ENCODE results near the gene STK26. TPM values are rescaled to one million over a fixed set of nuclear protein-coding genes. Genes with fewer than 3 reads are reported as not detected.

The STK26 gene
- total and polyA plus RNA-seq, 7 donors: 10.2 to 18.7 (median 11.5) TPM

DNA sequence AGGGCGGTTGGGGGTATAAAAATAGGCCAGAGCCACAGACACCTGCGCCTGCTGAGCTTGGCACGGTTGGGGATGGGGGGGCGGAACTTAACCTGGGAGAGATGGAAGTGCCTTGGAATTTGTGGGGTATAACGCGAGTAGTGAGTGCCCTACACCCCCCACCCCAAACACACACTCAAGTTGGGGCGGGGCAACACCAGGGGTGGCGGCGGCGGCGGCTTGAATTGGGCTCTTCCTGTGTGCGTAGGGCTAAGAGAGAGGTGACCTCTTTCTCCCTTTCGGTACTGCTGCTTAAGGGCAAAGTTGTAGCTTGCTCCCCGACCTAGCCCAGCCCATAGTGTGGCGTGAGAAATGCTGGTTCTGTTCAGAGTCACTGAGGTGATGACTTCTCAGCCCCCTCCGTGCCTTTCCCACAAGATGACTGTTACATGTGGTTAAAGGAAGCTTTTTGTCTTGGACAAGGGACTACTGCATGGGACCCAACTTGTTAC is 839 bp downstream of the STK26 start:
- WGBS, 2 donors: 0 to 1% methylated on average over 16 of the region's 16 CpGs
- Histone ChIP-seq H3K27ac (peak overlapping the region; percentile 54 to 73 (median 68)), H3K9me3 (no peaks in the 10 kb centered on the region), H3K4me1 (peaks cover 0 to 5% (median 2%) of the 10 kb centered on the region in 4 donors), H3K4me3 (peak overlapping the region; percentile 56 to 71 (median 64)), H3K36me3 (no peaks in the 10 kb centered on the region), H3K27me3 (no peaks in the 10 kb centered on the region)
- no peak for DNase-seq
- intact Hi-C loops (cut with DNase I): loop anchor here (5.0 kb wide), 1 partner anchor 193 kb away; the partner anchor contains the start of gene RAP2C
- TF ChIP-seq, protein P1, sequence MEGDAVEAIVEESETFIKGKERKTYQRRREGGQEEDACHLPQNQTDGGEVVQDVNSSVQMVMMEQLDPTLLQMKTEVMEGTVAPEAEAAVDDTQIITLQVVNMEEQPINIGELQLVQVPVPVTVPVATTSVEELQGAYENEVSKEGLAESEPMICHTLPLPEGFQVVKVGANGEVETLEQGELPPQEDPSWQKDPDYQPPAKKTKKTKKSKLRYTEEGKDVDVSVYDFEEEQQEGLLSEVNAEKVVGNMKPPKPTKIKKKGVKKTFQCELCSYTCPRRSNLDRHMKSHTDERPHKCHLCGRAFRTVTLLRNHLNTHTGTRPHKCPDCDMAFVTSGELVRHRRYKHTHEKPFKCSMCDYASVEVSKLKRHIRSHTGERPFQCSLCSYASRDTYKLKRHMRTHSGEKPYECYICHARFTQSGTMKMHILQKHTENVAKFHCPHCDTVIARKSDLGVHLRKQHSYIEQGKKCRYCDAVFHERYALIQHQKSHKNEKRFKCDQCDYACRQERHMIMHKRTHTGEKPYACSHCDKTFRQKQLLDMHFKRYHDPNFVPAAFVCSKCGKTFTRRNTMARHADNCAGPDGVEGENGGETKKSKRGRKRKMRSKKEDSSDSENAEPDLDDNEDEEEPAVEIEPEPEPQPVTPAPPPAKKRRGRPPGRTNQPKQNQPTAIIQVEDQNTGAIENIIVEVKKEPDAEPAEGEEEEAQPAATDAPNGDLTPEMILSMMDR (IDR thresholded peaks at IDR 0.05): no peak
- TF ChIP-seq EP300 (IDR thresholded peaks at IDR 0.05): no peak

DNA sequence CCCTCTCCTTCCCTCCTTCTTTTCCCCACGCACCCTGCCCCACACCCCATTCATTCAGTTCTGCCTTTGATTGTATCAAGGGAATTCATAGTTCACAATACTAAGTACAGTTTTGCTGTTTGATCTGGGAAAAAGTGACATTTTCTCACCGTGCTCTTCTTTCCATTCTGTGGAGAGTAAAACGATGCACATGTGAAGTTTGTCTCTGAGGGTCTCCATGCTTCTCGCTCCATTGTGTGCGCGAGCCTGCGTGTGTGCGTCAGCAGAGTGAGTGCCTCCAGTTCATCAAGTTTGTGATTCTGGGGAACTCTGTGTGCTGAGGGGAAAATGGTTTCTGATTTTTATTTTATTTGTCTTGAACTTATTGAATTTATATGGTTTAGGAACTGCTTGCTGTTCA is 1.9 kb downstream of the STK26 start:
- WGBS, 2 donors: 50 to 70% methylated on average over 8 of the region's 8 CpGs
- H3K27me3 ChIP-seq: no peaks in the 10 kb centered on the region
- H3K4me1 ChIP-seq: peaks cover 0 to 5% (median 2%) of the 10 kb centered on the region in 4 donors
- TF ChIP-seq POLR2A (IDR thresholded peaks at IDR 0.05) (no peak), POLR2AphosphoS5 (IDR thresholded peaks at IDR 0.05) (no peak), EP300 (IDR thresholded peaks at IDR 0.05) (no peak)
- TF ChIP-seq, protein P1 (IDR thresholded peaks at IDR 0.05): no peak
- H3K9me3 ChIP-seq: no peaks in the 10 kb centered on the region
- DNase-seq: no peak
- H3K36me3 ChIP-seq: no peaks in the 10 kb centered on the region
- no peak overlapping the region for H3K4me3 ChIP-seq
- intact Hi-C loops (cut with DNase I): no loop called here
- no peak overlapping the region for H3K27ac ChIP-seq

DNA sequence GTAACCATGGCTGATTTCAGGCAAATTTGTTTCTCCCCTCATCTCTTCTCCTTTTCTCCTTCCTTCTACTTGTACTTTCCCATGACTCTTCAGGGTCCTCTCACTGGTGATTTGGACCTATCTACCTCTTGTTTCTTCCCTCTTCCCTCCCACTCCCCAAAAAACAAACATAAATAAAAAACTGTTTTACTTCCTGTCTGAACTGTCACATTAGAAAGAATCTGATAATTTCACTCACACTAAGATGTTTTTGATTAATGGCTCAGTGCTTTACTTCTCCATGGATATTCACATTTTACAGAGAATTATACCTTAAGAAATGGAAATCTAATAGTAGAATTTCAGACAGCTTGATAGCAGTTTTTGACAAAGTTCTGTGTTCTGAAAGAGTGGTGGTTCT is 7.2 kb downstream of the STK26 start:
- no peak overlapping the region for H3K4me3 ChIP-seq
- intact Hi-C loops (cut with DNase I): no loop called here
- H3K9me3 ChIP-seq: no peaks in the 10 kb centered on the region
- no peak overlapping the region for H3K27ac ChIP-seq
- no peaks in the 10 kb centered on the region for H3K36me3 ChIP-seq
- no peaks in the 10 kb centered on the region for H3K4me1 ChIP-seq
- TF ChIP-seq POLR2AphosphoS5 (IDR thresholded peaks at IDR 0.05) (no peak), POLR2A (IDR thresholded peaks at IDR 0.05) (no peak), EP300 (IDR thresholded peaks at IDR 0.05) (no peak)
- TF ChIP-seq, protein P1 (IDR thresholded peaks at IDR 0.05): no peak
- no peak for DNase-seq
- no peaks in the 10 kb centered on the region for H3K27me3 ChIP-seq

DNA sequence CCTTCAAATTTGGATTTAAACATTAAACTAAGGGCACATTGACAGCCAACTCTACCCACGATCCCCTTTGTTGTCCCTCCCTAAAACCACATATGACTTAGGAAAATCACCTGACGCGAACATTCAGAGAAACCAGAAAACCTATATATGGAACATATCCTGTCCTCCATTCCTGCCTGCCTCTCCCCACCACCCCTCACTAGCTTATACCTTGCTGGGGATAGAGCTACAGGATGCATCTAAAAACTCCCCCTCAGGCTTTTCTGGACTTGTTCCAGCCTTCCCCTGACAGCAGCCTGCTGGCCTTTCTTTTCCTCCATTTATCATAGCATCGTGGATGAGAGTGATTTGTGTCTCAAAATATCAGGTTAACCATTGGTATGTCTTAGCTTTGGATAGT is 8.8 kb downstream of the STK26 start:
- 50 to 73% methylated on average over 4 of the region's 4 CpGs for WGBS, 2 donors
- H3K4me3 ChIP-seq: no peak overlapping the region
- no peak overlapping the region for H3K27ac ChIP-seq
- H3K4me1 ChIP-seq: no peaks in the 10 kb centered on the region
- intact Hi-C loops (cut with DNase I): no loop called here
- no peaks in the 10 kb centered on the region for H3K36me3 ChIP-seq
- no peaks in the 10 kb centered on the region for H3K9me3 ChIP-seq
- TF ChIP-seq EP300 (IDR thresholded peaks at IDR 0.05) (no peak), POLR2AphosphoS5 (IDR thresholded peaks at IDR 0.05) (no peak), POLR2A (IDR thresholded peaks at IDR 0.05) (no peak)
- TF ChIP-seq, protein P1 (IDR thresholded peaks at IDR 0.05): no peak
- DNase-seq: no peak
- no peaks in the 10 kb centered on the region for H3K27me3 ChIP-seq

DNA sequence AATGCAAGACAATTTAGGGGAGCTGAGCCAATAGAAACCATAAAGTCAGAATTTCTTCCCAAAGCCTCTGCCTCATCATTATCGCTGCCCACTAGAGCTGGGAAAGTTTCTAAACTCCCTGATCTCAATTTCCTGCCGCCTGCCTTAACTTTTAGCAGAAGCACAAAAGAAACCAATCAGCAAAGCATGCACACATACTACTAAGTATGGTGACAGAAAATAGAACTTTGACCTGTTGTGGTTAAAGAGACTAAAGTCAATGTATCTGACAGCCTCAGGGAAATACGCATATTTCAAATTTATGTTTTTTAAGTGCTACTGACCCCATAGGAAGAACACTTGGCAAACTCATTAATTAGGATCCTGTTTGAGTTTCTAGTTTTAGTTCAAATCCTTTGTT is 10.1 kb downstream of the STK26 start:
- Histone ChIP-seq H3K27me3 (no peaks in the 10 kb centered on the region), H3K36me3 (no peaks in the 10 kb centered on the region), H3K4me3 (no peak overlapping the region), H3K9me3 (no peaks in the 10 kb centered on the region), H3K27ac (no peak overlapping the region), H3K4me1 (no peaks in the 10 kb centered on the region)
- no peak for TF ChIP-seq POLR2AphosphoS5 (IDR thresholded peaks at IDR 0.05)
- TF ChIP-seq, protein P1 (IDR thresholded peaks at IDR 0.05): no peak
- no peak for TF ChIP-seq EP300 (IDR thresholded peaks at IDR 0.05)
- no peak for TF ChIP-seq POLR2A (IDR thresholded peaks at IDR 0.05)
- intact Hi-C loops (cut with DNase I): no loop called here
- no peak for DNase-seq
- 68 to 90% methylated on average over 3 of the region's 3 CpGs for WGBS, 2 donors
